Astrocyte (in vitro differentiated cells and primary cell): ENCODE results near the gene ZNF837. TPM values are rescaled to one million over a fixed set of nuclear protein-coding genes. Genes with fewer than 3 reads are reported as not detected.

Experiments
- DNase-seq: peaks from one replicate; pipeline ENCODE4 v3.0.0-alpha.2; 2010; ENCODE audit warnings: low read depth
- FAIRE-seq: peaks from 2 replicates; lab custom pipeline; 2011; peaks lifted over from hg19 to GRCh38; lab: Jason Lieb, UNC
- H2AFZ ChIP-seq: 2 replicates; pipeline ENCODE4 v1.6.0; 2012; ENCODE audit warnings: low read depth, low read length, inconsistent platforms
- H3K27ac ChIP-seq: 2 replicates; pipeline ENCODE4 v1.5.1; 2011; ENCODE audit warnings: low read depth, low read length, inconsistent platforms
- H3K27me3 ChIP-seq: 2 replicates; pipeline ENCODE4 v1.6.0; 2011; ENCODE audit warnings: low read length, inconsistent platforms; ENCODE audit not compliant: insufficient read depth
- H3K36me3 ChIP-seq: 2 replicates; pipeline ENCODE4 v1.5.1; 2011; ENCODE audit warnings: low read length, inconsistent platforms; ENCODE audit not compliant: insufficient read depth
- H3K4me1 ChIP-seq: 2 replicates; pipeline ENCODE4 v1.5.1; 2011; ENCODE audit warnings: low read length, inconsistent platforms; ENCODE audit not compliant: insufficient read depth
- H3K4me2 ChIP-seq: 2 replicates; pipeline ENCODE4 v1.6.0; 2012; ENCODE audit warnings: low read length, inconsistent platforms
- H3K4me3 ChIP-seq: 2 replicates; pipeline ENCODE4 v1.5.1; 2011; ENCODE audit warnings: low read depth, mild to moderate bottlenecking, low read length, inconsistent platforms; ENCODE audit not compliant: insufficient read depth
- H3K79me2 ChIP-seq: 2 replicates; pipeline ENCODE4 v1.6.0; 2012; ENCODE audit warnings: mild to moderate bottlenecking, low read length, inconsistent platforms; ENCODE audit not compliant: insufficient read depth
- H3K9ac ChIP-seq: 2 replicates; pipeline ENCODE4 v1.6.0; 2012; ENCODE audit warnings: mild to moderate bottlenecking, low read length, inconsistent platforms
- H3K9me3 ChIP-seq: 2 replicates; pipeline ENCODE4 v1.5.1; 2012; ENCODE audit warnings: low read depth, mild to moderate bottlenecking, low read length, inconsistent platforms; ENCODE audit not compliant: insufficient read depth
- H4K20me1 ChIP-seq: 2 replicates; pipeline ENCODE4 v1.6.0; 2012; ENCODE audit warnings: low read length, inconsistent platforms; ENCODE audit not compliant: insufficient read depth
- H3K27ac Mint-ChIP-seq: one replicate; pipeline ENCODE4 v1.8.0; 2021; ENCODE audit warnings: mild to moderate bottlenecking, mixed read lengths; ENCODE audit not compliant: unreplicated experiment
- H3K27me3 Mint-ChIP-seq: one replicate; pipeline ENCODE4 v1.8.0; 2021; ENCODE audit warnings: low read depth, mixed read lengths; ENCODE audit not compliant: unreplicated experiment
- H3K36me3 Mint-ChIP-seq: one replicate; pipeline ENCODE4 v1.8.0; 2021; ENCODE audit warnings: low read depth, mixed read lengths; ENCODE audit not compliant: unreplicated experiment
- H3K4me1 Mint-ChIP-seq: one replicate; pipeline ENCODE4 v1.8.0; 2021; ENCODE audit warnings: low read depth, mixed read lengths; ENCODE audit not compliant: unreplicated experiment
- H3K4me3 Mint-ChIP-seq: one replicate; pipeline ENCODE4 v1.8.0; 2021; ENCODE audit warnings: mild to moderate bottlenecking, moderate library complexity, mixed read lengths; ENCODE audit not compliant: unreplicated experiment
- H3K9me3 Mint-ChIP-seq: one replicate; pipeline ENCODE4 v1.8.0; 2021; ENCODE audit warnings: mild to moderate bottlenecking, mixed read lengths; ENCODE audit not compliant: unreplicated experiment
- EZH2 ChIP-seq: IDR thresholded peaks from 2 replicates; pipeline ENCODE4 v1.6.1; 2012; ENCODE audit warnings: mild to moderate bottlenecking, low read length, inconsistent platforms; ENCODE audit not compliant: insufficient read depth
- total RNA-seq: library from RNA; stranded (reverse); gene quantifications from 2 replicates; pipeline ENCODE4 v1.2.1, GENCODE V29; 2021
- TF ChIP-seq, protein P1 (sequence below): IDR thresholded peaks from 2 replicates; pipeline ENCODE4 v1.5.1; 2011; ENCODE audit warnings: low read depth, mild to moderate bottlenecking, inconsistent platforms, low read length, moderate library complexity; ENCODE audit not compliant: insufficient read depth

ZNF837 gene
- total RNA-seq, 1 donor from 2014 or later = 2.4 TPM

- Histone ChIP-seq H3K79me2 (no peaks in the 10 kb centered on the region), H3K36me3 (no peaks in the 10 kb centered on the region), H3K27ac (no peak overlapping the region), H3K9ac (no peak overlapping the region), H3K4me3 (no peak overlapping the region), H2AFZ (no peak overlapping the region), H4K20me1 (no peaks in the 10 kb centered on the region), H3K4me2 (no peak overlapping the region), H3K4me1 (peaks cover 4% of the 10 kb centered on the region), H3K27me3 (no peaks in the 10 kb centered on the region), H3K9me3 (peaks cover 13% of the 10 kb centered on the region)
- no peak overlapping the region for H3K27ac Mint-ChIP-seq
- no peaks in the 10 kb centered on the region for H3K27me3 Mint-ChIP-seq
- no peak overlapping the region for H3K4me3 Mint-ChIP-seq
- DNase-seq (no peak), FAIRE-seq (no peak)
- TF ChIP-seq EZH2 = no peak
- TF ChIP-seq, protein P1, sequence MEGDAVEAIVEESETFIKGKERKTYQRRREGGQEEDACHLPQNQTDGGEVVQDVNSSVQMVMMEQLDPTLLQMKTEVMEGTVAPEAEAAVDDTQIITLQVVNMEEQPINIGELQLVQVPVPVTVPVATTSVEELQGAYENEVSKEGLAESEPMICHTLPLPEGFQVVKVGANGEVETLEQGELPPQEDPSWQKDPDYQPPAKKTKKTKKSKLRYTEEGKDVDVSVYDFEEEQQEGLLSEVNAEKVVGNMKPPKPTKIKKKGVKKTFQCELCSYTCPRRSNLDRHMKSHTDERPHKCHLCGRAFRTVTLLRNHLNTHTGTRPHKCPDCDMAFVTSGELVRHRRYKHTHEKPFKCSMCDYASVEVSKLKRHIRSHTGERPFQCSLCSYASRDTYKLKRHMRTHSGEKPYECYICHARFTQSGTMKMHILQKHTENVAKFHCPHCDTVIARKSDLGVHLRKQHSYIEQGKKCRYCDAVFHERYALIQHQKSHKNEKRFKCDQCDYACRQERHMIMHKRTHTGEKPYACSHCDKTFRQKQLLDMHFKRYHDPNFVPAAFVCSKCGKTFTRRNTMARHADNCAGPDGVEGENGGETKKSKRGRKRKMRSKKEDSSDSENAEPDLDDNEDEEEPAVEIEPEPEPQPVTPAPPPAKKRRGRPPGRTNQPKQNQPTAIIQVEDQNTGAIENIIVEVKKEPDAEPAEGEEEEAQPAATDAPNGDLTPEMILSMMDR = no peak
- no peaks in the 10 kb centered on the region for H3K9me3 Mint-ChIP-seq
- peaks cover 5% of the 10 kb centered on the region for H3K36me3 Mint-ChIP-seq
- H3K4me1 Mint-ChIP-seq = peaks cover 2% of the 10 kb centered on the region
Observed at GRCh38 chr19:58357481-58358145, 23.2 kb downstream of the ZNF837 start.

DNA sequence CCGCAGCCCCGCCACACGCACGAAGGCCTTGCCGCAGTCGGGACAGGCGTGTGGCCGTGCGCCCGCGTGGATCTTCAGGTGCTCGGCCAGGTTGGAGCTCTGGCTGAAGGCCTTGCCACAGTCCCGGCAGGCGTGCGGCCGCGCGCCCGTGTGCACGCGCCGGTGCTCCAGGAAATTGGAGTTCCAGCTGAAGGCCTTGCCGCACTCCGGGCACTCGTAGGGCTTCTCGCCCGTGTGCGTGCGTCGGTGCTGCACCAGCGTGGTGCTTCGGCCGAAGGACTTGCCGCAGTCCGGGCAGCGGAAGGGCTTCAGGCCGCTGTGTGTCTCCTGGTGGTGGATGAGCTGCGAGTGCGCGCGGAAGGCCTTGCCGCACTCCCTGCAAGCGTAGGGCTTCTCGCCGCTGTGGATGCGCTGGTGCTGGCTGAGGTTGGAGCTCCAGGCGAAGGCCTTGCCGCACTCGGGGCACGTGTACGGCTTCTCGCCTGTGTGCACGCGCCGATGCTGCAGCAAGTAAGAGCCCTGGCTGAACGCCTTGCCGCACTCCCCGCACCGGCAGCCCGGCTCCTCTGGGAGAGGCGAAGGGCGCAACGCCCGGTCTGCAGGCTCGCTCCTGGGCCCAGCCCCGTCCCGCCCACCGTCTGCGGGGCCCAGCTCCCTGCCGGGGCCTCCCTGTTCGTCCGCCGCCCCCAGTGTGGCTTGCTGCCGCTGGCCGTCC, 23.9 kb downstream of the ZNF837 start:
- Mint-ChIP-seq H3K36me3 (peaks cover 6% of the 10 kb centered on the region), H3K27ac (no peak overlapping the region), H3K4me1 (peaks cover 2% of the 10 kb centered on the region), H3K9me3 (no peaks in the 10 kb centered on the region), H3K27me3 (no peaks in the 10 kb centered on the region), H3K4me3 (no peak overlapping the region)
- DNase-seq = no peak
- H3K79me2 ChIP-seq = no peaks in the 10 kb centered on the region
- no peaks in the 10 kb centered on the region for H3K36me3 ChIP-seq
- no peak overlapping the region for H2AFZ ChIP-seq
- H3K9me3 ChIP-seq = peaks cover 13% of the 10 kb centered on the region
- H3K4me3 ChIP-seq = no peak overlapping the region
- H3K9ac ChIP-seq = no peak overlapping the region
- no peak for TF ChIP-seq EZH2
- TF ChIP-seq, protein P1 = no peak
- peaks cover 3% of the 10 kb centered on the region for H3K4me1 ChIP-seq
- no peak overlapping the region for H3K27ac ChIP-seq
- FAIRE-seq = no peak
- H3K27me3 ChIP-seq = no peaks in the 10 kb centered on the region
- H3K4me2 ChIP-seq = peak overlapping the region; percentile 33
- no peaks in the 10 kb centered on the region for H4K20me1 ChIP-seq
